ENCODE measurements around the gene SLC12A3. TPM values are rescaled to one million over a fixed set of nuclear protein-coding genes. Genes with fewer than 3 reads are reported as not detected.

Gene SLC12A3
- total RNA-seq, 2 experiments from 2014 or later, result not detected

- POLR2A ChIA-PET, result interaction anchor here (1.8 kb wide), 1 partner anchor 21 kb away, joined by 5 read pairs; the partner anchor contains the start of gene HERPUD1
- Mint-ChIP-seq H3K36me3 (ENCODE audit: low read depth) (no peaks in the 10 kb centered on the region), H3K27ac (no peak overlapping the region), H3K4me3 (no peak overlapping the region), H3K4me1 (peaks cover 18% of the 10 kb centered on the region), H3K9me3 (peaks cover 5% of the 10 kb centered on the region), H3K27me3 (peaks cover 14% of the 10 kb centered on the region)
- DNase-seq, result no peak
- CTCF ChIA-PET, result interaction anchor here (1.1 to 3.4 kb wide), 2 partner anchors 8 to 17 kb away, joined by 3 to 9 read pairs; no protein-coding TSS in a partner anchor
Observed at GRCh38 chr16:56910112-56910511, 45.1 kb downstream of the SLC12A3 start.

DNA sequence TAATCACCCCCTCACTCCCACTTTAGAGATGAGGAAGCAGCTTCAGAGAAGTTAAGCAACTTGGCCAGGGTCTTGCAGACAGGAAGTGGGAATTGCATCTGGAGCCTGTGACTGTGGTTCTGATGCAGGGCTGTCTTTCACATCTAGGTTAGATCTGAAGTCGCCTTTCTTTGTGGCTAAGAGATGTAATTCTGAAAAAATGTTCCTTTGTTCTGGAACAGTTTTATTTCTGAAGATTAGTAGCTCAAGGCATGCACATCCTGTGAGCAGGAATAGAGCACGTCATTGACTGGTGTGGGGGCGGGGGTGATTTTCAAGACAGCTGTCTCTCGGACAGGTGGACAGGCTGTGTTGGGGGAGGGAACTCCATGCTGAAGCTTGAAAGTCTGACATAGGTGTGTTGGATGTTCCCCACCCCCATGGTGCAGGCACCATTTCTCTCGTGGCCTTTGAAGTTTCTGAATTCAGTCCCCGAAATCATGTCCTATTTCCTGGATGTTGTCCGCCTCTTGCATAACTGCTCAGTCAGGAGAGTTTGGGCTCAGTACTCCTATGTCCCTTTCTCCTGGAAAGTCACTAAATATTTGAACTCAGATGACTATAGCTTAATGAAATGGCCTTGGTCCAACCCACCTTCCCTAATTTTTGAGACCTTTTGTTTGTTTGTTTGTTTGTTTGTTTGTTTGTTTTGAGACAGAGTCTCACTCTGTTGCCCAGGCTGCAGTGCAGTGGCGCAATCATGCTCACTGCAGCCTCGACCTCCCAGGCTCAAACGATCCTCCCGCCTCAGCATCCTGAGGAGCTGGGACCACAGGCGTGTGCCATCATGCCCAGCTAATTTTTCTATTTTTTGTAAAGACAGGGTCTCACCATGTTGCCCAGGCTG, 45.9 kb downstream of the SLC12A3 start:
- CTCF ChIA-PET, result interaction anchor here (0.9 to 3.4 kb wide), 3 partner anchors 9 to 18 kb away, joined by 3 to 9 read pairs (median 4); no protein-coding TSS in a partner anchor
- DNase-seq, result no peak
- Mint-ChIP-seq H3K4me3 (no peak overlapping the region), H3K4me1 (peaks cover 20% of the 10 kb centered on the region), H3K36me3 (ENCODE audit: low read depth) (no peaks in the 10 kb centered on the region), H3K27ac (peak overlapping the region; percentile 14), H3K9me3 (peaks cover 5% of the 10 kb centered on the region), H3K27me3 (peaks cover 14% of the 10 kb centered on the region)
- POLR2A ChIA-PET, result interaction anchor here (0.6 to 1.8 kb wide), 2 partner anchors 21 to 106 kb away, joined by 3 to 5 read pairs; partner anchors contain the start of gene HERPUD1

GRCh38 chr16:56911771-56912571, 47.0 kb downstream of the SLC12A3 start:
- H3K4me3 Mint-ChIP-seq, result no peak overlapping the region
- peaks cover 10% of the 10 kb centered on the region for H3K27me3 Mint-ChIP-seq
- no peak for DNase-seq
- CTCF ChIA-PET, result interaction anchor here (0.9 to 3.4 kb wide), 4 partner anchors 9 to 21 kb away, joined by 3 to 9 read pairs (median 6); no protein-coding TSS in a partner anchor
- peaks cover 5% of the 10 kb centered on the region for H3K9me3 Mint-ChIP-seq
- H3K4me1 Mint-ChIP-seq, result peaks cover 29% of the 10 kb centered on the region
- H3K27ac Mint-ChIP-seq, result no peak overlapping the region
- POLR2A ChIA-PET, result interaction anchor here (0.6 kb wide), 1 partner anchor 308 kb away, joined by 3 read pairs; no protein-coding TSS in a partner anchor
- no peaks in the 10 kb centered on the region for H3K36me3 Mint-ChIP-seq (ENCODE audit: low read depth)

- CTCF ChIA-PET, result interaction anchor here (1.3 to 3.4 kb wide), 4 partner anchors 11 to 32 kb away, joined by 3 to 9 read pairs (median 5); no protein-coding TSS in a partner anchor
- no peak overlapping the region for H3K4me3 Mint-ChIP-seq
- POLR2A ChIA-PET, result interaction anchor here (0.6 kb wide), 1 partner anchor 309 kb away, joined by 3 read pairs; no protein-coding TSS in a partner anchor
- no peak overlapping the region for H3K27ac Mint-ChIP-seq
- no peak for DNase-seq
- H3K27me3 Mint-ChIP-seq, result peaks cover 9% of the 10 kb centered on the region
- peaks cover under 1% of the 10 kb centered on the region for H3K9me3 Mint-ChIP-seq
- H3K36me3 Mint-ChIP-seq (ENCODE audit: low read depth), result peaks cover 3% of the 10 kb centered on the region
- peaks cover 40% of the 10 kb centered on the region for H3K4me1 Mint-ChIP-seq
Observed at GRCh38 chr16:56912746-56913708, 48.0 kb downstream of the SLC12A3 start.

DNA sequence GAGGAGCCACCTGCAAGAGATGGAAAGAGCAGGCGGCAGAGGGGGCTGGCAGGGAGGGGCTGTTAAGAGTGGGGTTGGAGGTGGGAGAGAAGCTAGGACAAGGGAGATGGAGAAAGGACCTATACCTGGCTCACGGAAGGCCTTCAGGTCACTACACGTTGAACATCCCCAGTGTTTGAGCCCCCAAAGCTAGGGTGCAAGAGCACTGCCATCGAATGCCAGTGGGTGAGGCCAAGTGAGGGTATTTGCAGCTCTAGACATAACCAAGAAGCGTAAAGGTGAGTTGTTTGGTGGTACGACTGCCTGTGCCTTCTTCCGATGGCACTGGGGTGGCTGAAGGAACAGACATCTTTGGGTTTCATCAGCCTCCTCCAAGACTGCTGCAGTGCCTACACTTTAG, 49.9 kb downstream of the SLC12A3 start:
- ChIA-PET POLR2A (interaction anchor here (0.6 kb wide), 2 partner anchors 14 to 87 kb away, joined by 3 read pairs; no protein-coding TSS in a partner anchor), CTCF (interaction anchor here (0.8 to 1.4 kb wide), 2 partner anchors 12 to 605 kb away, joined by 3 to 4 read pairs; no protein-coding TSS in a partner anchor)
- Mint-ChIP-seq H3K27me3 (peaks cover 17% of the 10 kb centered on the region), H3K9me3 (peaks cover 2% of the 10 kb centered on the region), H3K4me3 (no peak overlapping the region), H3K36me3 (ENCODE audit: low read depth) (peaks cover 4% of the 10 kb centered on the region), H3K4me1 (peaks cover 50% of the 10 kb centered on the region), H3K27ac (no peak overlapping the region)
- DNase-seq, result no peak

DNA sequence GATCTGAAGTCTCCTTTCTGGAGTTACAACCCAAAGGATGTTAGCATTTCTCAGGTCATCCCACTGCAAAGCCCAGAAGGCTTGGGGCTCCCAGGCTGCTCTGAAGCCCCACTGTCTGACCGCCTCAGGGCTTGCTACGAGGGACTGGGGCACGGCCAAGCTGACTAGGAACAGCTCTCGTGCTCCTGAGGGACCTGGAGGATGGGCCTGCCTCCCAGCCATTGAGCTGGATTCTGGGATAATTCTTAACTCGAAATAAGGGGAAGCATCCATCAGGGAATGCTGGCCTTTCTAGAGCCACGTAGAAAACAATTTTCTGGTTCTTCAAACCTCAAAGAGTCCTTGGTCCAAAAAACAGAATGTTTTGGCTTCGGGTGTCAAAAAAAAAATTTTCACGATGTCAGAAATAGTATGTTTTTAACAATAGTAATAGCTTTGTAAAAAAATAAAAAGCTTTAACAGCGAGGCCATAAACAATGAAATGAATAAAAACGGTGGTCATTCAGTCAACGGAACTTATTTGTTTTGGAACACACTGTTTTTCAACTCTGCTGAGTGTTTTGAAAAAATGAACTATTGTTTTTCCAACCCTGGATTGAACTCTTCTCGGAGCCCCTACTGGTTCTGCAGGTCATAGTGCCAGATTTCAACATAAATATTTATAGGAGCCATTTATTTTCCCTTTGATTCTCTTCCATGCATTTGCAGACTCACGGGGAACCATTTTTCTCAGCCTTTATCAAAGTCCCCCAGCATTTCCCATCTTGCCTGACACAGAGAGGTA, 50.5 kb downstream of the SLC12A3 start:
- peaks cover 2% of the 10 kb centered on the region for H3K9me3 Mint-ChIP-seq
- no peak overlapping the region for H3K4me3 Mint-ChIP-seq
- H3K36me3 Mint-ChIP-seq (ENCODE audit: low read depth), result peaks cover 4% of the 10 kb centered on the region
- no peak overlapping the region for H3K27ac Mint-ChIP-seq
- CTCF ChIA-PET, result interaction anchor here (0.8 to 1.4 kb wide), 2 partner anchors 13 to 604 kb away, joined by 3 to 4 read pairs; no protein-coding TSS in a partner anchor
- H3K4me1 Mint-ChIP-seq, result peaks cover 49% of the 10 kb centered on the region
- DNase-seq, result no peak
- peaks cover 17% of the 10 kb centered on the region for H3K27me3 Mint-ChIP-seq
- POLR2A ChIA-PET, result interaction anchor here (0.6 kb wide), 1 partner anchor 14 kb away, joined by 3 read pairs; no protein-coding TSS in a partner anchor

- peak overlapping the region; percentile 51 for H3K4me3 Mint-ChIP-seq
- peaks cover 4% of the 10 kb centered on the region for H3K36me3 Mint-ChIP-seq (ENCODE audit: low read depth)
- H3K9me3 Mint-ChIP-seq, result peaks cover 2% of the 10 kb centered on the region
- ChIA-PET CTCF (interaction anchor here (0.6 to 2.1 kb wide), 3 partner anchors 10 to 241 kb away, joined by 4 to 6 read pairs (median 5); no protein-coding TSS in a partner anchor), POLR2A (no interaction called here)
- DNase-seq, result peak; percentile 54
- peak overlapping the region; percentile 92 for H3K27ac Mint-ChIP-seq
- H3K4me1 Mint-ChIP-seq, result peaks cover 36% of the 10 kb centered on the region
- peaks cover 17% of the 10 kb centered on the region for H3K27me3 Mint-ChIP-seq
Observed at GRCh38 chr16:56916571-56917403, 51.8 kb downstream of the SLC12A3 start.

DNA sequence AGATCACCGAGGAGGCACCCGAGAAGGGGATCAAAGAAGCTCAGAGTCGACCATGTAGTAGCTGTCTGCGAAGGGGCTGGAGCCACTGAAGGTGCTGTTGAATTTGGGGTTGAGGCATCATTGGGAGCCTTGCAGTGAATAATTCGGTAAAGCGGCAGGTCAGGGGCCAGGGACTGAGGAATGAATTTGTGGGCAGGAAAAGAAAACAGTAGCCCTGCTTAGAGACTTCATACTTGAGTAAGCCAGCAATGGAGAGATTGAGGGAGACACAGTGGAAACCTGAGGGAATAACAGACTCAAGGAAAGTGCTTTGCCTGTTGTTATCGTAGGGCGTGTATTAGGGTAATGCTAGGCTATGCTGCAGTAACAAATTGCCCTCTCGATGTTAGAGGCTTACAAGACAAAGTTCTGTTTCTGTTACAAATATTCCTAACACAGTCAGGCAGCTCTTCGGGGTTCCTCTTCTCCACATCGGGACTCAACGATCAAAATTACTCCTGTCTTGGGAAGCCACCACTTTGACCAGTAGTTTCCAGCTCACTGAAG, 53.5 kb downstream of the SLC12A3 start:
- H3K27ac Mint-ChIP-seq, result peak overlapping the region; percentile 51
- CTCF ChIA-PET, result interaction anchor here (0.6 to 2.1 kb wide), 3 partner anchors 8 to 972 kb away, joined by 3 to 6 read pairs (median 4); no protein-coding TSS in a partner anchor
- POLR2A ChIA-PET, result interaction anchor here (1.1 kb wide), 1 partner anchor 13 kb away, joined by 3 read pairs; no protein-coding TSS in a partner anchor

GRCh38 chr16:56919099-56919800, 54.2 kb downstream of the SLC12A3 start:
- H3K4me1 Mint-ChIP-seq, result peaks cover 36% of the 10 kb centered on the region
- peaks cover 13% of the 10 kb centered on the region for H3K27me3 Mint-ChIP-seq
- ChIA-PET POLR2A (interaction anchor here (1.1 kb wide), 1 partner anchor 12 kb away, joined by 3 read pairs; no protein-coding TSS in a partner anchor), CTCF (no interaction called here)
- H3K27ac Mint-ChIP-seq, result no peak overlapping the region
- H3K4me3 Mint-ChIP-seq, result no peak overlapping the region
- DNase-seq, result no peak
- H3K36me3 Mint-ChIP-seq (ENCODE audit: low read depth), result peaks cover 4% of the 10 kb centered on the region
- H3K9me3 Mint-ChIP-seq, result peaks cover 2% of the 10 kb centered on the region

More for the DNA sequence above, 53.5 kb downstream of the SLC12A3 start:
- peaks cover 4% of the 10 kb centered on the region for H3K36me3 Mint-ChIP-seq (ENCODE audit: low read depth)
- peaks cover 2% of the 10 kb centered on the region for H3K9me3 Mint-ChIP-seq
- H3K4me1 Mint-ChIP-seq, result peaks cover 33% of the 10 kb centered on the region
- peaks cover 15% of the 10 kb centered on the region for H3K27me3 Mint-ChIP-seq
- no peak for DNase-seq
- H3K4me3 Mint-ChIP-seq, result no peak overlapping the region

All from activated CD4-positive, alpha-beta T cell treated with anti-CD3 and anti-CD28 coated beads, Interleukin-2, amount 10 ng/mL, durations not matched to agents 7 days and 5 days (primary cell).